Stimulated activated CD4-positive, alpha-beta T cell treated with anti-CD3 and anti-CD28 coated beads, TNF-alpha, amount 100 ng/mL, for 24 hours (primary cell): ENCODE data around the gene TPO.
"Not testable (repeated sequence)": the region's sequence is repeated elsewhere in the genome, so short reads cannot be mapped to it uniquely, and the experiment has no call there.

Experiments
- DNase-seq, 3 experiments: peaks; one replicate each; pipeline ENCODE4 v3.0.0-alpha.2; 2020; ENCODE audit warnings: low read depth in 3 of 3

Gene TPO

DNA sequence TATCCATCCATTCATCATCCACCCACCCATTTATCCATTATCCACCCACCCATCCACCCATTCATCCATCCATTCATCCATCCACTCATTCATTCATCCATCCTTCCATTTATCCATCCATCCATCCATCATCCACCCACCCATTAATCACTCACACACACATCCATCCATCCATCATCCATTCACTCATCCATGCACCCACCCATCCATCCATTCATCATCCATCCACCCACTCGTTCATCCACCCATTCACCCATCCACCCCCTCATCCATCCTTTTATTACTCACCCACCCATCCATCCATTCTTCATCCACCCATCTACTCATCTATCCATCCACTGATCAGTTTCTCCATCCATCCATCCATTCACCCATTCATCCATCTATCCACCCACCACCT, 8.1 kb upstream of the TPO start:
- DNase-seq, result no peak

DNA sequence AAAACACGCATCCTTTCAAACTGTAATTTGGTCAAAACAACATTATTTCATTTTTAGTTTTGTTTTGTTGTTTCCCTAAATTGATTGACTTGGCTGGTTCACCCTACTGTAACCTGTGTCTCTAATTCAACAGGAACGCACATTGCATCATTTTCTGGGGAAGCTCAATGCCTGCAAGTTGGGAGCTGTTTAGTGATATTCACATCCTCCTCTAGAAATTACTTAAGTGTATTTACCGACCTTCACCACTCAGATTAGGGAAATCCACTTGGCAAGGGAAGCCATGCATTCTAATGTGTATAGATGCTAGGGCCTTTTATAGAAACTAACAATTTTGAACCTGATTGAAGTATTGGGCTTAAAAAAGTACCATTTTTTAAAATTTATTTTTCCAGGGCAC, 7.3 kb upstream of the TPO start:
- DNase-seq, result no peak

GRCh38 chr2:1406434-1406833, 6.8 kb upstream of the TPO start:
- no peak for DNase-seq

GRCh38 chr2:1407950-1408675, 5.2 kb upstream of the TPO start:
- DNase-seq, result no peak

DNA sequence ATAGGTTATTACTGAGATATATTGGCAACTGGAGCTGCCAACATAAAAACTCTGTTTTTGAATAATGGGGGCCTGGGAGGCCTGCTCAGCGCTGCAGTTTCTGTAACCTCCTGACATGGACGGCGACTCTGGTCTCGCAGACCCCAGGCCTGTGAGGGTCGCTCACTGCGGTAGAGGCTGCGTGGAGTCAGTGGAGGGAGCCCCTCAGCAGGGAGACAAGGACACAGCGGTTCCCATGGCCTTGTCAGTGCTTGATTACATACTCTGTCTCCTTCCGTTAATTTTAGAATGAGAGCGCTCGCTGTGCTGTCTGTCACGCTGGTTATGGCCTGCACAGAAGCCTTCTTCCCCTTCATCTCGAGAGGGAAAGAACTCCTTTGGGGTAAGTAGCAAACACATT, 858 bp downstream of the TPO start:
- DNase-seq, result no peak

DNA sequence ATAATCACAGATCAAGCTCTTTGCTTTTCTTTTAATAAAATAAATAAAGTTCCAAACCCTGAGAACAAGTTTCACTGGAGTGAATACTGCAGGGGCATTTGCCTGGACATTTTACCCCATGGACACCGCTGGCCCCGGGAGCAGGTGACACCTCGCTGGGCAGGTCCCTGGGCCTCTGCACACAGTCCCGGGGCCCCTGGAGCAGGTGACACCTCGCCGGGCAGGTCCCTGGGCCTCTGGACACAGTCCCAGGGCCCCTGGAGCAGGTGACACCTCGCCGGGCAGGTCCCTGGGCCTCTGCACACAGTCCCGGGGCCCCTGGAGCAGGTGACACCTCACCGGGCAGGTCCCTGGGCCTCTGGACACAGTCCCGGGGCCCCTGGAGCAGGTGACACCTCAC, 1.6 kb downstream of the TPO start:
- not testable (repeated sequence) for DNase-seq

GRCh38 chr2:1415501-1415900, 2.2 kb downstream of the TPO start:
- DNase-seq, result no peak

DNA sequence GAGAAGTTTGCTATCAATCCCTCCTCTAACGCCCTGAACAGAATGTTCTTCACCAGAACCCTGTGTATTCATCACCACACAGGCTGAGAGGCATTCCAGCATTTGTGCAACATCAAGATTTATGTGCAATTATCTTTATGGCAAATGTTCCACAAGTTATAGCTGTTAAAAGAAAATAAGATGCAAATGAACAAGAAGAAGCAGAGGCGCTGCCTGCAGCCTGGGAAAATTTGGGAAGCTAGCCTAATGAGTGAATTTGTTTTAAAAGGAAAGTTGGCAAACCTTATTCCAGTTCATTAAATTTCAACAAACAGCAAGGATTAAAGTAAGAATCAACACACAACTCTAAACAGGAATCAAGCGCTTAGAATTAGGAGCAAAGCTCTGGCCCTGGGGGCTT, 5.3 kb downstream of the TPO start:
- no peak for DNase-seq

- no peak for DNase-seq
Observed at GRCh38 chr2:1420746-1421480, 7.7 kb downstream of the TPO start.

- no peak for DNase-seq
Observed at GRCh38 chr2:1421731-1422130, 8.5 kb downstream of the TPO start.

DNA sequence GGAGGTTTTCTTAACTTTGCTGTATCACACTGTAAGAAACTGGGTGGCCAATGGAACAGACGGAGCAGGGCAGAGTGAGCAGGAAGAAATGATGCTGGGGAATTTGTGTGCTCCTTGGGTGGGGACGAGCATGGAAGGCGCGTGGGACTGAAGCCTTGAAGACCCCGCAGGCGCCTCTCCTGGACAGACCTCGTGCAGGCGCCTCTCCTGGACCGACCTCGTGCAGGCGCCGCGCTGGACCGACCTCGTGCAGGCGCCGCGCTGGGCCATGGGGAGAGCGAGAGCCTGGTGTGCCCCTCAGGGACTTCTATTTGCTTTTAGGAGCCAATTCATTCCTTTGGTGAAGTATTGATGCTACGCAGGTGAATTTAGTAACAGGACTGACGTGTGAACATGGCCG, 8.9 kb downstream of the TPO start:
- DNase-seq, result no peak

GRCh38 chr2:1422716-1423285, 9.5 kb downstream of the TPO start:
- no peak for DNase-seq

- DNase-seq, result no peak
Observed at GRCh38 chr2:1427086-1427485, 13.8 kb downstream of the TPO start.

- no peak for DNase-seq
Observed at GRCh38 chr2:1429895-1430294, 16.6 kb downstream of the TPO start.

DNA sequence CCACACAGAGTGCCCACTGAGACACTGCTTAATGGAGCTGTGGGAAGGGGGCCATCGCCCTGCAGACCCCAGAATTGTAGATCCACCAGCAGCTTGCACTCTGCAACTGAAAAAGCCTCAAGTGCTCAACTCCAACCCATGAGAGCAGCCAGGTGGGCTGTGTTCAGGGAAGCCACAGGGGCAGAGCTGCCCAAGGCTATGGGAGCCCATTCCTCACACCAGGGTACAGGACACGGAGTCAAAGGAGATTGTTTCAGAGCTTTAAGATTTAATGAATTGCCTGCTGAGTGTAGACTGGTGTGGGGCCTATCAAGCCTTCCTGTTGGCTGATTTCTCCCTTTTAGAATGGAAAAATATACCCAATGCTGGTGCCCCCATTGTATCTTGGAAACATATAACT, 17.2 kb downstream of the TPO start:
- DNase-seq, result no peak

DNA sequence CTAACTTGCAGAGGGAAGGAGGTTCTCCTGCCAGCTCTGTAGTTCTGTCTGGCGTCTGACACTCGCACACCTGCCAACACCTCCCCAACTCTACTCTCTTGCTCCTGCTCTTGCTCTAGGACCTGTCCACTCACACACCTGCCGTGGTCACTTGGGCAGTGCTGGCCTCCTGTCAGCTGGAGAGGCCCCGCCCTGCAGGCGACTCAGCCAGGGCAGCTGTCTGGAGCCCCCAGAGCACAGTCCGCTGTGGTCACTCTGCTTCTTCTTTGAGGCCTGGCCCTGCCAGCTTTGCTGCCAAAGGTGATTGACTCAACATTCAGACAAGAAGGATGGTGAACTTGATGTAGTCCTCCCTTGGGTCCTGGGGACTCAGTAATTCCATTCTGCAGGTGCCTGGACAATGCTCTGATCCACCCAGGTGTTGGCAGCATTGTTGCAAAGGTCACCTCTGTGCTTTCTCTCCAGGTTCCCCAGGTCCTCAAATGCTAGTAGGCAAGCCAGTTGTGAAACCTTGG, 18.7 kb downstream of the TPO start:
- no peak for DNase-seq

DNA sequence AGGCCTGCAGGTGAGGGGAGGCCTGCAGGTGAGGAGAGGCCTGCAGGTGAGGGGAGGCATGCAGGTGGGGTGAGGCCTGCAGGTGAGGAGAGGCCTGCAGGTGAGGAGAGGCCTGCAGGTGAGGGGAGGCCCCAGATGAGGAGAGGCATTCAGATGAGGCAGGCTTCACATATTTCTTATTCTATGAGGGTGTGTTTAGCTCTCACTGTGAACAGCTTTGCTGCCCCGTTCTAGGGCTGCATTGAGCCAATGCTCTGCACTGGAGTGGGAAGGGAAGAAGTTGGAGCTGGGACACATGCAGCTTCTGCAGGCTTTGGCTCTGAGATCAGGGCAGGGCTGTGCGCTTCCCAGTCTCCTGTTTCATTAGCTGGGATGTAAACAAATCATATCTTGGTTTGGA, 19.5 kb downstream of the TPO start:
- DNase-seq, result no peak

DNA sequence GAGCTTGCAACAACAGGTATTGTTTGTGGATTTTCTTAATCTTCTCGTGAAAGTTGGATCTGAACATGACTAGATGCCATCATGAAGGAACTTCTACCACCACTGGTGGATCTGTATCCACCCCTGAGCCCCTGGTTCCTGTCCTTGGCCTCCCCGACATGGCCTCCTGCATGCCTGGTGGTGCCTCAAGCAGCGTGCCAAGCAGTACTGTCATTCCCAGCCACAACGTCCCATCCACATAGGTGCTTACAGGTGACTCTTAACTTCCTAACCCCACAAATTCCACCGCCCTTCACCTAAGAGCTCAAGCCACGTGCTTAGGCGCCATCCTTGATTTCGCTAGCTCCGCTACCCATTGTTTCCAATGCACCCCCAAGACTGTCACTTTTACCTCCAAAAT, 23.1 kb downstream of the TPO start:
- no peak for DNase-seq

DNA sequence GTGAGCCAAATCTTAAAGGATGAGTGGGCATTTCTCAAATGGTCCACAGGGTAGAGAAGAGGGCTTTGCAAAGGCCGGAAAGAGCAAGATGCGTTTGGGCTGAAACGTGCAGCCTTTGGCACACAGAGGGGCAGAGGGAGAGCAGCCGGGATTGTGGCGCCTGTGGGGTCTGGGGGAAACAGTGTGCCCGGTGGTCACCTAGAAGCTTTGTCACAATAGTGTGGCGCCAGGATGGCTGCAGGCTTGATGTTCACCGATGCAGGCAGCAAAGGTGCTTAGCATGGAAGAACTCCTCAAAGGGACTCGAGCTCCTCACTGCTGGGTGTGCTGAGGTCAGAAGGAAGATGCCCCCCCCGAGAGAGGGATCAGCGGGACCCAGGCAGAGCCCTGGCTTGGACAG, 23.8 kb downstream of the TPO start:
- DNase-seq, result no peak

DNA sequence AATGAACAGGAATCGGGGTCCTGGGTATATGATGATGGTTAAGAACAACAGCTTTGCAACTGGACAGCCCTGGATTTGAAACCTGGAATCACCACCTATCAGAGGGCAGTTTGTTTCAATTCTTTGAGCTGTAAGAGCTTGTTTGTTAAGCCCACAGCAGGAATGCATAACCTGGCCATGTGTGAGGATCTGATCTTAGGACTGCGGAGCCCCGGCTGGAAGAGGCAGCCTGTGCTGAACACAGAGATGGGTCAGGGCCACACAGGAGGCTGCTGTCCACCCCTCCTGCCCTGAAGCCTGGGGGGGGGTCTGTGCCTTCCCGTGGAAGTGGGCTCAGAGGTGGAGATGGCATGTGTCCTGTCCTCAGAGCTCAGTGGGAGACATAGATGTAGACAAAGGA, 24.3 kb downstream of the TPO start:
- DNase-seq, result no peak

DNA sequence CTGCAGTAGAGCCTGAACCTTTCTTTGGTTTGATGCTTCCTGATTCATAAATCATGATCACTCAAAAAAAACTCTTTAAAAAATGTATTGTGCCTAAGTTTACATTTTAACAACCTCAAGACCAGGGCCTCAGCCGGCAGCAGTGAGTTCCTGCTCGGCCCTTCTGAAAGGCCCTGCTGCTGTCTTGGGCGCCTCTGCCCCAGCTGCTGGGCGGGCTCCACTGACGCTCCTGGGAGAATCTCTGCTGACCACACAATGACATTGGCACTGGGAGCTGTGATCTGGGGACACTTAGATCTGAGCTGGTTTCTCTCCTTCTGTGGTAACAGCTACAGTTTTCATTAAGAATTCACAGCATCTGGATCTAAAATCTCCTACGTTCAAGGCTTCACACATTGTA, 25.7 kb downstream of the TPO start:
- DNase-seq, result no peak

DNA sequence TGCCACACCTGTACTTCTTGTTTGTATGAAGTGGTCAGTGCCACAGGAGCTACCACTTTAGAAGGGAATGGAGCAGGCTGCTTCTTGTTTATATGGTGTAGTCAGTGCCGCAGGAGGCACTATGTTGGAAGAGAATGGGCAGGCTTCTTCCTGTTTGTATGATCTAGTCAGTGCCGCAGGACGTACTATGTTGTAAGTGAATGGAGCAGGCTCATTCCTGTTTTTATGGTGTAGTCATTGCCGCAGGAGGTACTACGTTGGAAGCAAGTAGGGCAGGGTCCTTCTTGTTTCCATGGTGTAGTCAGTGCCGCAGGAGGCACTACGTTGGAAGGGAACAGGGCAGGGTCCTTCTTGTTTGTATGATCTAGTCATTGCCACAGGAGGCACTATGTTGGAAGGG, 27.3 kb downstream of the TPO start:
- DNase-seq, result no peak

GRCh38 chr2:1446301-1446700, 33.0 kb downstream of the TPO start:
- no peak for DNase-seq
